BE2C (cell line): Measurements from ENCODE around the gene CPLANE2.
"Not testable (repeated sequence)": the region's sequence is repeated elsewhere in the genome, so short reads cannot be mapped to it uniquely, and the experiment has no call there.

Experiments used
- DNase-seq: peaks from one replicate; pipeline ENCODE4 v3.0.0-alpha.2; 2020
- H3K27me3 ChIP-seq: fragments of 250-450 bp; sonication (Bioruptor Pico); 2 replicates; pipeline ENCODE4 v1.5.1; 2020; ENCODE audit warnings: mild to moderate bottlenecking
- H3K36me3 ChIP-seq: fragments of 250-450 bp; sonication (Bioruptor Pico); 2 replicates; pipeline ENCODE4 v1.5.1; 2020; ENCODE audit warnings: mild to moderate bottlenecking
- H3K4me1 ChIP-seq: fragments of 250-450 bp; sonication (Bioruptor Pico); 2 replicates; pipeline ENCODE4 v1.5.1; 2020
- H3K4me3 ChIP-seq: 2 replicates; pipeline ENCODE4 v1.5.1; 2011; ENCODE audit warnings: low read depth, low read length
- H3K9me3 ChIP-seq: fragments of 250-450 bp; sonication (Bioruptor Pico); 2 replicates; pipeline ENCODE4 v1.5.1; 2020
- TF ChIP-seq, protein P1 (sequence below): IDR thresholded peaks from 2 replicates; pipeline ENCODE4 v1.5.1; 2012; ENCODE audit warnings: mild to moderate bottlenecking, low read depth, low read length

CPLANE2 gene

DNA sequence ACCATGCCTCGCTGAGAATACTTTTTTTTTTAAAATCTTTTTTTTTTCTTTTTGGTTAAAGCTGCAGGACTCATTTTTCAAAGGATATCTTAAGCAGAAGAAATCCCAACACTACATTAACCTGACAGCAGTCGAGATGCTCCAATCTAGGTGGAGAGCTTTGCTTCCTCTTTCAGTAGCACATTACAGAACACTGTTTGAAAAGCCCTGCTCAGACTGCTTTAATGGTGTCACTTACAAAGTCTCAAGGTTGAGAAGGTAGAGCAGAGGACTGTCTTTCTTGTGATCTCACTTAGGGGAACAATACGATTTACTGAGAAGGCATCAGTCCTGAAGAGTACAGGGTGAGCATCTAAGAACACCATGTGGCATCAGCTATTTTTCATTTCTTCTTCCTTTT lies 21.0 kb upstream of the CPLANE2 start:
- TF ChIP-seq, protein P1, sequence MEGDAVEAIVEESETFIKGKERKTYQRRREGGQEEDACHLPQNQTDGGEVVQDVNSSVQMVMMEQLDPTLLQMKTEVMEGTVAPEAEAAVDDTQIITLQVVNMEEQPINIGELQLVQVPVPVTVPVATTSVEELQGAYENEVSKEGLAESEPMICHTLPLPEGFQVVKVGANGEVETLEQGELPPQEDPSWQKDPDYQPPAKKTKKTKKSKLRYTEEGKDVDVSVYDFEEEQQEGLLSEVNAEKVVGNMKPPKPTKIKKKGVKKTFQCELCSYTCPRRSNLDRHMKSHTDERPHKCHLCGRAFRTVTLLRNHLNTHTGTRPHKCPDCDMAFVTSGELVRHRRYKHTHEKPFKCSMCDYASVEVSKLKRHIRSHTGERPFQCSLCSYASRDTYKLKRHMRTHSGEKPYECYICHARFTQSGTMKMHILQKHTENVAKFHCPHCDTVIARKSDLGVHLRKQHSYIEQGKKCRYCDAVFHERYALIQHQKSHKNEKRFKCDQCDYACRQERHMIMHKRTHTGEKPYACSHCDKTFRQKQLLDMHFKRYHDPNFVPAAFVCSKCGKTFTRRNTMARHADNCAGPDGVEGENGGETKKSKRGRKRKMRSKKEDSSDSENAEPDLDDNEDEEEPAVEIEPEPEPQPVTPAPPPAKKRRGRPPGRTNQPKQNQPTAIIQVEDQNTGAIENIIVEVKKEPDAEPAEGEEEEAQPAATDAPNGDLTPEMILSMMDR: no peak
- Histone ChIP-seq H3K27me3 (no peaks in the 10 kb centered on the region), H3K4me1 (peaks cover 20% of the 10 kb centered on the region), H3K36me3 (no peaks in the 10 kb centered on the region; the same call in 1 of the 2 replicates), H3K9me3 (no peaks in the 10 kb centered on the region), H3K4me3 (no peak overlapping the region)
- no peak for DNase-seq

DNA sequence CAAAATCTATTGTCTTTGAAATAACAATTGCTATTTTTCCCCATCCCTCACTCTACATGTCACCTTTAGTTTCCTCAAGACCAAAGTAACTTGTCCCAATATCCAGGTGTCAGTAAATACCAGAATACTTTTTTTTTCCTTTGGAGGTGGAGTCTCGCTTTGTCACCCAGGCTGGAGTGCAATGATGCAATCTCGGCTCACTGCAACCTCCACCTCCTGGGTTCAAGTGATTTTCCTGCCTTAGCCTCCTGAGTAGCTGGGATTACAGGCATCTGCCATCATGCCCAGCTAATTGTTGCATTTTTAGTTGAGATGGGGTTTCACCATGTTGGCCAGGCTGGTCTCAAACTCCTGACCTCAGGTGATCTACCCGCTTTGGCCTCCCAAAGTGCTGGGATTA lies 20.6 kb upstream of the CPLANE2 start:
- H3K36me3 ChIP-seq, H3K4me3 ChIP-seq, H3K27me3 ChIP-seq, H3K9me3 ChIP-seq, DNase-seq: not testable (repeated sequence)
- H3K4me1 ChIP-seq: peaks cover 22% of the 10 kb centered on the region

DNA sequence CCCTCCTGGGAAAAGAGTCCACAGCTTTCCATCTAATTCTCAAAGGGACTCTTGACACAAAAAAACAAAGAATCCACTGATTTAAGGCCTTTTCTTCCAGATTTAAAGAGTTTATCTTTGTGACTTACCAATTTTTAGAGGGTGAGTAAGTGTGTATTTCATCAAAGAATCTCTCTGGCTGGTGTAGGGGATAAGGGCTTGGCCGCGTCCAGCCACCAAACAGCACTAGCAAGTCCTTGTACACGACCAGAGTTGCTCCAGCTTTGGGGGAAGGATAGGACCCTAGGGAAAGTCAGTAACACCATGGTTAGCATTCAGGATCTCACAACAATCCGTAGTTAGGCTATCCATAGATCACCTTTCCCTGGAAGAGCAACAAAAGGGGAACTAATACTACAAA lies 19.5 kb upstream of the CPLANE2 start:
- peaks cover 5% of the 10 kb centered on the region for H3K36me3 ChIP-seq
- TF ChIP-seq, protein P1: no peak
- no peak for DNase-seq
- H3K4me3 ChIP-seq: no peak overlapping the region
- H3K4me1 ChIP-seq: peaks cover 30% of the 10 kb centered on the region
- no peaks in the 10 kb centered on the region for H3K27me3 ChIP-seq
- no peaks in the 10 kb centered on the region for H3K9me3 ChIP-seq

DNA sequence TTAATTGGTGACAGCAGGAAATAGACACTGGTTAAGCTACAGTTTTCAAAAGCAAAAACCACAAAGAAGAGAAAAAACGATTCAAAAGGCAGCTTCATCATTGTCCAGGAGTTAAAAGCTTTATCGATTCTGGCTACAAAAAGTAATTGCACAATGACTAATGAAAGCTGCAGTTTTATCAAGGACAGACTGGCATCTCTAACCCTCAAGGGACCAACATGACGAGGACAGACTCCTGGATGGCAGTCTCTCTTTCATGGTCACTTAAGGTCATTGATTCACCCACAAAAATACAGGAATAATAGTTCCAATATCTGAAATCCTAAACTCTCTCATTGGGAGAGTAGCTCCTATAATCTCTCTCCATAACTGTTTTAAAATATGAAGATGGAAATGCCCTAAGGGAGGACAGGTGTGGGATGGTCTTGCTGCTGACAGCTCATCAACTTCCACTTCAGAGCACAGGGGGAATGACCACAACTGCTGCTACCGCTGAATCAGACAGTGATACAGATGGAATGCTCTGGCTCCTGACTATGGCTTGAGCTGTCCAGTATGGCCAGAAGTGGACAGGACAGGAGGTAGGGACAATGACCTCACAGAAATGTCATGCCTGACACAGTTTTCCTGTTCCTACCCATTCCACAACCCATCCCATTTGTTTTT lies 17.4 kb upstream of the CPLANE2 start:
- H3K4me1 ChIP-seq: peaks cover 38% of the 10 kb centered on the region
- no peaks in the 10 kb centered on the region for H3K27me3 ChIP-seq
- H3K4me3 ChIP-seq: no peak overlapping the region; the same call in 1 of the 2 replicates
- TF ChIP-seq, protein P1: no peak
- no peaks in the 10 kb centered on the region for H3K9me3 ChIP-seq
- peaks cover 15% of the 10 kb centered on the region for H3K36me3 ChIP-seq
- DNase-seq: peak; percentile 36

DNA sequence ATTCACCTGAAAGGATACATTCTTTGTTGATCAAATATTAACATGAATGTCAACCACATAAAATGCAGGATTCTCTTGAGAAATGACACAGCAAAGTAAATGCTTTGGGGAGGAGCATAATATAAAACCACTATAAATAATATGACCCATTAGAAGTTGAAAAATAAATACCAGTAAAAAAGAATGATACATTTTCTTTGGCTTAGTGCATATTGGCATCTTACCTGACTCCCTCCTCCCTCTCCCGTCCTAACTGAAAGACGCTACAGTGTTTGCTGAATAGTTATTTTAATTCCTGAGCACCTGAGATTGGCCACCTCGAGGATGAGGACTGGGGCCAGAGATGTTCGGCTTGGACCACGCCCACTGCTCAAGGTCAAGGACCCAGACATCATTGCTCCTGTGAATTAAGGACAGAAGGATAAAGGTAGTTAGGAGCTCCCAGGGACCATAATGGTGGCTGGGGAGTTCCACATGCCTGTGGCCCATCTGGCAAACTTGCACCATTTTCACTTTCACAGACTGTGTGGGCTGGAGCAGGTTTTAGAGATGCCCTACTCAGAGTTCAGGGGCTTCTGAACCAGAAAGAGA lies 16.4 kb upstream of the CPLANE2 start:
- H3K4me3 ChIP-seq: peak overlapping the region; percentile 16; the same call in 1 of the 2 replicates
- peaks cover 15% of the 10 kb centered on the region for H3K36me3 ChIP-seq
- no peaks in the 10 kb centered on the region for H3K27me3 ChIP-seq
- no peaks in the 10 kb centered on the region for H3K9me3 ChIP-seq
- H3K4me1 ChIP-seq: peaks cover 43% of the 10 kb centered on the region
- TF ChIP-seq, protein P1: no peak
- DNase-seq: no peak

DNA sequence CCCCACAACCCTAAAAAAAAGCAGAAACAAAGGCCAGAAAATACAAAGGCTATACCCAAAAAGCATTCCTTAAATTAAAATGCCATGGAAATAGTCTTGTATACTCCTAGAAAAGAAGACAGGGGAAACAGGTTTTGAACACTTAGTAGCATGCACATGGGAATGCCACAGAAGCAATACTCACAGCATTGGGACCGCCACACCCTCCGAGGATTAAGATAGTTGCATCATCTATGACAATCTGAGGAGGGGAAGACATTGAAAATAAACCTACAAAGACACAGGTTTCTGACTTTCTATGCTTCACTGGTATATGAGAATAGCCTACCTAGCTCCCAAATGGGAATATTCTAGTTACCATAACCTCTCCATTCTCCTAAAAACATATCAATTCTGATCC lies 15.9 kb upstream of the CPLANE2 start:
- TF ChIP-seq, protein P1: no peak
- H3K36me3 ChIP-seq: peaks cover 15% of the 10 kb centered on the region

More for the DNA sequence above, 15.9 kb upstream of the CPLANE2 start:
- H3K4me3 ChIP-seq: no peak overlapping the region
- no peaks in the 10 kb centered on the region for H3K9me3 ChIP-seq
- DNase-seq: no peak
- no peaks in the 10 kb centered on the region for H3K27me3 ChIP-seq
- peaks cover 48% of the 10 kb centered on the region for H3K4me1 ChIP-seq
